CD4-positive, alpha-beta T cell treated with Interleukin-4 for 1 hour (primary cell): ENCODE measurements around the gene FZR1.

Source experiments
- DNase-seq, 2 donors: peaks; one replicate each; pipeline ENCODE4 v3.0.0-alpha.2; 2020 to 2022

Gene FZR1

DNA sequence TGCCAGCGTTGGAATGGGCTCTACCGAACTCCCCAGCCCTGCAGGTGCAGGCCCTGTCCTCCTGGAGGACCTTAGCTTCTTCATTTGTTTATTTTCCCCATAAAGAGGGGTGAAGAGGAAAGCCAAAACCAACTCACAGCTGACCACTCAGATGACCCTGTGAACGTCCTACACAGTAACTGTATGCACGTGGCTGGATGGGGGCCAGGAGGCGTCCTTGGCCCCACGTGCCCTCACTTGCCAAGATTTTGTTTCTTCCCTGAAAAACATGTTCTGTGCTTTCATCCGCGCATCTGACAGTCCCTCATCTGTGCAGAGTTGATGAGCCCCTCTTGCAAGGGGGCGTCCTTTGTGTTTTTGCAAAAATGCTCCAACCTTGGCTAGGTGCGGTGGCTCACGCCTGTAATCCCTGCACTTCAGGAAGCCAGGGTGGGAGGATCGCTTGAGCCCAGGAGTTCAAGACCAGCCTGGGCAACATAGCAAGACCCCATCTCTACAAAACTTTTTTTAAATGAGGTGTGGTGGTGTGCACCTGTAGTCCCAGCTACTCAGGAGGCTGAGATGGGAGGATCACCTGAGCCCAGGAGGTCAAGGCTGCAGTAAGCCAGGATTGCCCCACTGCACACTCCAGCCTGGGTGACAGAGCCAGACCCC, 27.6 kb downstream of the FZR1 start:
- DNase-seq = no peak

DNA sequence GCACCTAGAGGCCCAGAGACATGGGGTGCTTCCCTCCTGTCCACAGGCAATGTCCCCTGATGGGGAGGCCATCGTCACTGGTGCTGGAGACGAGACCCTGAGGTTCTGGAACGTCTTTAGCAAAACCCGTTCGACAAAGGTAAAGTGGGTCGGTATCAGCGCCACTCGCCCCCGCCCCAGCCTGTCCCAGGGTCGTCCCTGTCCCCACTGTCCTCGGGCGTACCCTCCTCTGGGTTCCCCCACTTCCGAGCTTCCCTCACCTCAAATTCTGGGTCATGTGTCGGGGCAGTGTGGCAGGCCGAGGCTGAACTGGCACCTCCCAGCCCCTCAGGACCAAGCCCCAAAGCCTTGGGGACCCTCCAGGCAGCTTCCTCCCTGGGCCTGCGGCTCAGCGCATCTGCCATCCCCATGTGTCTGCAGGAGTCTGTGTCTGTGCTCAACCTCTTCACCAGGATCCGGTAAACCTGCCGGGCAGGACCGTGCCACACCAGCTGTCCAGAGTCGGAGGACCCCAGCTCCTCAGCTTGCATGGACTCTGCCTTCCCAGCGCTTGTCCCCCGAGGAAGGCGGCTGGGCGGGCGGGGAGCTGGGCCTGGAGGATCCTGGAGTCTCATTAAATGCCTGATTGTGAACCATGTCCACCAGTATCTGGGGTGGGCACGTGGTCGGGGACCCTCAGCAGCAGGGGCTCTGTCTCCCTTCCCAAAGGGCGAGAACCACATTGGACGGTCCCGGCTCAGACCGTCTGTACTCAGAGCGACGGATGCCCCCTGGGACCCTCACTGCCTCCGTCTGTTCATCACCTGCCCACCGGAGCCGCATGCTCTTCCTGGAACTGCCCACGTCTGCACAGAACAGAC, 28.5 kb downstream of the FZR1 start:
- no peak for DNase-seq

DNA sequence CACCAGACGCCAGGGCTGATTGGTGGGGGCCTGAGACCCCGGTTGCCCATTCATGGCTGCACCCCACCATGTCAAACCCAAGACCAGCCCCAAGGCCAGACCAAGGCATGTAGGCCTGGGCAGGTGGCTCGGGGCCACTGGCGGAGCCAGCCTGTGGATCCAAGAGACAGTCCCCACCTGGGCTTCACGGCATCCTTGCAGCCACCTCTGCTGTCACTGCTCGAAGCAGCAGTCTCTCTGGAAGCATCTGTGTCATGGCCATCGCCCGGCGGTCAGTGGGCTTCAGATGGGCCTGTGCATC, 29.1 kb downstream of the FZR1 start:
- DNase-seq = no peak

DNA sequence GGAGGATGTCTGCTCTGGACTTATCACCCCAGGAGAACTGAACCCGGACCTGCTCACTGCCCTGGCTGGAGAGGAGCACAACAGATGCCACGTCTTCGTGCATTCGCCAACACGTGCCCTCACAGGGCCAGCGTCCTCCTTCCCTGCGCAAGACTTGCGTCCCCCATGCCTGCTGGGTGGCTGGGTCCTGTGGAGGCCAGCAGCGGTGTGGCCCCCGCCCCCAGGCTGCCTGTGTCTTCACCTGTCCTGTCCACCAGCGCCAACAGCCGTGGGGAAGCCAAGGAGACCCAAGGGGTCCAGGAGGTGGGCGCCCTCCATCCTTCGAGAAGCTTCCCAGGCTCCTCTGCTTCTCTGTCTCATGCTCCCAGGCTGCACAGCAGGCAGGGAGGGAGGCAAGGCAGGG, 29.5 kb downstream of the FZR1 start:
- DNase-seq = no peak

DNA sequence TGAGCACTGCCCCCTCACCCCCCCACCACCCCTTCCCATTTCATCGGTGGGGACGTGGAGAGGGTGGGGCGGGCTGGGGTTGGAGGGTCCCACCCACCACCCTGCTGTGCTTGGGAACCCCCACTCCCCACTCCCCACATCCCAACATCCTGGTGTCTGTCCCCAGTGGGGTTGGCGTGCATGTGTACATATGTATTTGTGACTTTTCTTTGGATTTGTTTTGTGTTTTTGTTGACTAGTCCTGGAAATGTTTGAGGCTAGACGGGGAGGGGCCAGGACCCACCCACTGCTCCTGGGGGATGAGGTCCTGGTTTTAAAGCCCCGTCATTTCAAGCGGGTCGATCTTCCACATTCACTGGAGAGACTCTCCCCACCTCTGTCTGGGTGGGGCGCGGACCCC, 29.9 kb downstream of the FZR1 start:
- DNase-seq = no peak

DNA sequence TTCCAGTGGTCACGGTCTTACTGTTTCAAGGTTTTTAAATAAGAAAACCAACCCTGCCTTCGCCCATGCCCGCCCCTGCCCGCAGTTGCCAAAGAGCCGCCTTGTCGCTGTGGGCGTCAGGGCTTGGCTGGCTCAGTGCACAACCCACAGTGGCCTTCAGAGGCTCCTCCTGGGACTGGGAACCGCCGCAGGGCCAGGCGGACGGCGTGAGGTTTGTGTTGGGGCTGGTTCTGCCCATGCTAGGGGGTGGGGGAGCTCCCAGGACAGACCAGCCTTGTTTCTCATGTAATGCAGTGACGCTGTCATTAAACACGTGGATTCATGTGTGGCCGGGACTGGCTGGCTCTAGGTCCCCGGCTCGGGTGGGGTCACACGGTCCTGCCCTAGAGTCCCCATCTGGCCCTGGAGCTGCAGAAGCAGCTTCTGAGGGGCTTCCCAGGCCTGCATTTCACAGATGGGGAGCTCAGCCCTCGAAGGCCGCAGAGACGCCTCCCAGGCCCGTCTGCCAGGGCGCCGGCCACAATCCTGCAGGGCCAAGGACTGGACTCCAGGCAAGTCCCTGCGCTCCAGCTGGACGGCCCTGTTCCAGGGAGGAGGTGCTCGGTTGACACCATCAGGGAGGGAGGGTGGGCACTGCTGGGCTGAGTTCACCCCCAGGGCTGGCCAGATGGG, 30.5 kb downstream of the FZR1 start:
- DNase-seq = no peak

DNA sequence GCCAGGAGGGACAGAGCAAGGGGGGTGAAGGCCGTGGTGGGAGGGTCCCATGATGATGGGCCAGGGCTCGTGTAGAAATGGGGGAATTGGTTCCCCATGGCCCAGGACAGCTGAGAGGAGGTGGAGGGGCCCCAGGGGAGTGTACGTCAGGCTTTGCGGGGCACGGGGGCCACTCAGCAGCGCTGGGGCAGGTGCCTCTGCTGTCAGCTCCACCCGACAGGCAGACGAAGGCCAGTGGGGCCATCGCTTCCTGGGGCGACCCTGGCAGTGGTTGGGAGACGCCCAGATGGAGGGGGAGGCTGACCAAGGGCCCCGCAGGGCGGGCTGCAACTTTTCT, 31.0 kb downstream of the FZR1 start:
- DNase-seq = no peak

DNA sequence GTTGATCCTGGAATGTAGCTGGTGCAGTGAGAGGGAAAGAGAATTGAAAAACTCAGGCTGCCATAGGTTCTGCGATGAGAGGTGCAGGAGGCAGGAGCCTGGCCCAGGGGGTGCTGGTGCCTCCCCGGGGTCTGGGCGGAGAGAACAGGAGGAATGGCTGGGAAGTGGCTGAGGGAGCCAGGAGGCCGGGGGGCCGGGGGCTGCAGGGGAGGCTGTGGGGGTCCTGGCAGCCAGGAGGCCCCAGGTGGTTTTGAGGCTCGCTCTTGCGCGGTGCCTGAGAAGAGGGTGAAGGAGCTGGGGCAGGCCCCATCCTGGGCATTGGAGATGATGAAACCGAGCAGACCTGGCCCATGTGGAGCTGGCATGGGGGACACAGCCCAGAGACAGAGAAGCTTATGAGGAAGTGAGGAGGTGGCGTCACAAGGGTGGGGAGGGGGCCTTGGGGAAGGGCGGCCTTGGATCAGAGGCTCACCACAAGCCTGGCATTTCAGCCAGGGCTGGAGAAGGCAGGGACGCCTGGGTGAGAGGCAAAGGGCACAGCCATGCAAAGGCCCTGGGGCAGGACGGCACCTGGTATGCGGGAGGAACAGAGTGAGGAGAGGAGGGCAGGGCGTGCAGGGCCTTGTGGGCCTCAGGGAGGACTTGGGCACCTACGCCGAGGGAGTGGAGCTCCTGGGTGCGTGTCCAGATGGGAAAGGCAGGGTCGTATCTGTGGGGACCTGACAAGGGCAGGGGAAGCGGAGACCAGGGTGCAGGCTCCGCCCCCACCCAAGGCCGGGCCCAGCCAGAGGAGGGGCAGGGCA, 31.5 kb downstream of the FZR1 start:
- no peak for DNase-seq

DNA sequence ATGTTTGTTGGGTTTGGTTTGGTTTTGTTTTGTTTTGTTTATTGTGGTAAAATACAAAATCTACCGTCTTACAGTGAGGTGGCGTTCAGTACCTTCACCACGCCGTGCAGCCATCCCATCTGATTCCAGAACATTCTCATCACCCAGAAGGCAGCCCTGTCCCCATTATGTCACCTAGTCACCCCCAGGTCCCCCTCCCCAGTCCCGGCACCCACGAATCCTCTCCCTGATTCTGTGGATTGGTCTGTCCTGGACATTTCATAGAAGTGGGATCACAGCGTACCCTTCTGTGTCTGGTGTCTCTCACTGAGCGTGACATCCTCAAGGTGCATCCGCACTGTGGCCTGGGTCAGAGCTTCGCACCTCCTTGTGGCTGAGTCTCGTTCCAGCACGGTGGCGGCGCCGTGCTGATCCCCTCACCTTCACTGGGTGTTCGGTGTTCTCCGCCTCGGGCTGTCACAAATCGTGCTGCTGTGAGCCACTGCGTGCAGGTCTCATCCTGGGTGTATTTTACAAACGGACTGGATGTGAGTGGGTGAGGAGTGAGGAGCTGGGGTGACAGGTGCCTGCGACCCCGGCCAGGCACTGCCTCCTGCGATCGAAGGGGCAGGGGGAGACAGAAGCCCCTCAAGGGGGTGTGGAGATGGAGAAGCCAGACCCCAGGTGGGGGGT, 32.3 kb downstream of the FZR1 start:
- DNase-seq = no peak

DNA sequence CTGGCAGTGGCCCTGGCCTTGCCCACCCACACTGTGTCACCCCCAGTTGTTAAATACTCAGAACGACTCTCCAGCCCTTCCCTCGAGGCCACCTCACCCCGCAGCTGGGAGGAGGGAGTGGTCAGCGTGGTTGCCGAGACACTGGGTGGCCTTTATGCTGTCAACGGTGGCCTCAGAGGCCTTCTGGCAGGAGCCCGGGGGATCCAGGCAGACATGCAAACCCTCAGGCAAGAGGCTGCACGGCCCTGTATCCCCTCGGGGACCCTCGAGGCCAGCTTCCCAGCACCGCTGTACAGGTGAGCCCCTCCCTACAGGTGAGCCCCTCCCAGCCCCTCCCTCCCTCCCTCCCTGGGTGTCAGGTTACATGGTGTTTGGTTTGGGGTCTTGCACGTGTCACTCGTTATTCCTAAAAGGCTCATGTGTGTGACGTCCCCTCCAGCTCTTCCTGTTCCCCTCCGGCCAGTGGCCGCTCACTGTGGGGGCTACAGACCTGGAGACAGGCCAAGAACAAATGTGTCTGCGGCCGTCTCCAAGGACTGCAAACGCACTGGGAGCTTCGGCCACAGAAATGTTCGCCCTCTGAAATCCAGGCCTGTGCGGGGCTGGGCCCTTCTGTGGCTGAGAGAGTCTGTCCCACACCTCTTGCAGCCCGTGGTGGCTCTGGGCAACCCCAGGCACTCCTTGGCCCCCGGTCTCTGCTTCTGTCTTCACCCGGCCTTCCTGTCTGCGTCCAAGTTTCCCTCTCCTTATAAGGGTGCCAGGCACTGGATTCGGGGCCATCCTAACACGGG, 33.0 kb downstream of the FZR1 start, which contains the start of gene TEKTIP1:
Gene TEKTIP1, plus strand, starts transcription at position 210 of the 791 bp plus-strand sequence. Its CDS starts 4 bp downstream, at position 214.
- no peak for DNase-seq

DNA sequence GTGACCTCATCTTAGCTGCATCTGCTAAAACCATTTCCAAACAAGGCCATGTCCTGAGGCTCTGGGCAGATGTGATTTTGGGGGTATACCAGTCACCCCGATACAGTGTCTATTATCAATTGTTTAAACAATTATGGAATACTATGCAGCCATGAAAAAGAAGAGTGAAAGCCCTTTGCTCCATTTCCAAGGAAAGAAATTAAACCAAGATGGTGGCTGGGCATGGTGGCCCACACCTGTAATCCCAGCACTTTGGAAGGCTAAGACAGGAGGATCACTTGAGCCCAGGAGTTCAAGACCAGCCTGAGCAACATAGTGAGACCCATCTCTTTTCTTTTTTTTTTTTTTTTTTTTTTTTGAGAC, 33.6 kb downstream of the FZR1 start:
- no peak for DNase-seq

DNA sequence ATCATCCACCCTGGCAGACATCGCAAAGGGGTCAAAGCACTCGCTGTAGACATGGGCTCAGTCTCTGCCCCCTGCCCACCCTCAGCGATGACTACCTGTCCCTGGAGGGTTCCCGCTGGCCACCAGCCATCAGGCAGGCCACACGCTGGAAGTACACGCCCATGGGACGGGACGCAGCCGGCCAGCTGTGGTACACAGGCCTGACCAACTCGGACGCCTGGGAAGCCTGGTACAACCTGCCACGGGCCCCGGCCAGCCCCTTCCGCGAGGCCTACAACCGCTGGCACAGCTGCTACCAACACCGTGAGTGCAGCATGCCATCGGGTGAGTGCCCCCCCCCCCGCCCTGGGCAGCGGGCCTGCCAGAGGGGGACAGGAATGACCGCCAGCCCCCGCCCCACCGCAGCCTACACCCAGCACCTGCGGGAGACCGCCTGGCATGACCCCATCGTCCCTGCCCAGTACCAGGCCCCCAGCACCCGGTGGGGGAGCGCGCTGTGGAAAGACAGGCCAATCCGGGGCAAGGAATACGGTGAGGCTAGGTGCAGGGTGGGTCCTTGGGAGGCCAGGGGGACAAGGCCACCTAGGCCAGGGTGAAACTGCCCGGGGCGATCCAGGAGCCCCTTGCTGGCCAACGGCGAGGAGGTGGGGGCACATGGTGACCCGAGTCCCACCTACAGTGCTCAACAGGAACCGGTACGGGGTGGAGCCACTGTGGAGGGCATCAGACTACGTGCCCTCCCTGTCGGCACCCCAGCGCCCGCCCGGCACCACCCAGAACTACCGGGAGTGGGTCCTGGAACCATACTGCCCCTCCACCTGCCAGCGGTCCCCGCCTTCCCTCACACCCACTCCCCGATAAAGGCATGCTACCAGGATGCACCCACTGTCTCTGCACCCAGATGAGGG, 37.3 kb downstream of the FZR1 start:
- DNase-seq = no peak

DNA sequence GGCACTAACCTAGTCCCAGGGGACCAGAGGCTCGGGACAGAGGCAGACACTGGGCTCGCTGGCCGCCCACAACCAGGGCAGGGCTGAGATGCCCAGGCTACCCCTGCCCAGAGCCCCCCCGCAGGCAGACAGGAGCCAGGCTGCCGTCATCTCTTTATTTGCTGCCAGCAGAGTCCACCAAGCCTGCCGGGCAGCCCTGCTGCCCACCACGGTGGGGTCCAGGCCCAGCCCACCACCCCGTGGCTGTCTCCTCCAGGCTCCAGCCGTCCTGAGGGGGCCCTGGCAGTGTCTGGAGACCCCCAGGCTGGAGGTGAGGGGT, 37.9 kb downstream of the FZR1 start:
- no peak for DNase-seq

DNA sequence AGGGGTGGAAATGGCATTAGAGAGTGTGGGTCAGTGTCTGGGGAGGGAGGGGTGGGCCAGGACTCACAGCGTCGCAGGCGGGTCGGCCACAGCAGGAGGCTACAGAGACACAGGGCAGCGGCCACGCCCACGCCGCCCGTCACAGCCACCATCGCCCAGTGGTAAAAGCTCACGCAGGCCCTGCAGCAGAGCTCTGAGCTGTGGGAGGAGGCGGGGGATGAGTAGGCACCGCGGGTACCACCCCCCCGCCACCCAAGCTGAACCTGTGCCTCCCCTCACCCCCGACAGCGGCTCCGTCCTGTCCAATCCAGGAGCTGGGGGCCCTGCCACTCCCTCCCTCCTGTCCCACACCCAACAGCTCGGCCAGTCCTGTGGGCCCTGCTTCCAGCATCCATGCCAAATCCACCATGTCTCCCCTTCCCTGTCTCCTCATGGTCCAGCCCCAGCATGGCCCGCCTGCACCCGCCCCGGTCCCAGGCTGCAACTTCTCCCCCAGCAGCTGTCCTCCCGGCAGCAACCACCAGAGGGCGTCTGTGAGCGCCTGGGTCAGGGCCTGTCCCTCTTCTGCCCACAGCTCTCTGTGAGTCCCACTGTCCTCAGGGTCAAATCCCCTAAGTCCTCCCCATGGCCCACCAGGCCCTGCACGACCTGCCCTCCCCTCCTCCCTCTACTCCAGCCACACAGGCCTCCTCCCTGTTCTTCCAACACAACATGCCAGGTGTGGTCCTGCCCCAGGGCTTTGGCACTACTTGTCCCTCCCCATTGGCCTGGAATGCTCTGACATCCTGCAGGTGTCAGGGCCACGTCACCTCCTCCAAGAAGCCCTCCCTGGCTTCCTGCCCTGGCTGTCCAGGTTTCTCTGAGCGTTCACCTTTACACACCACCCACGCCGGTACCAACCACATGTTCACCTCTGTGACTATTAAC, 38.9 kb downstream of the FZR1 start:
- DNase-seq = peak; percentile 72 to 78

DNA sequence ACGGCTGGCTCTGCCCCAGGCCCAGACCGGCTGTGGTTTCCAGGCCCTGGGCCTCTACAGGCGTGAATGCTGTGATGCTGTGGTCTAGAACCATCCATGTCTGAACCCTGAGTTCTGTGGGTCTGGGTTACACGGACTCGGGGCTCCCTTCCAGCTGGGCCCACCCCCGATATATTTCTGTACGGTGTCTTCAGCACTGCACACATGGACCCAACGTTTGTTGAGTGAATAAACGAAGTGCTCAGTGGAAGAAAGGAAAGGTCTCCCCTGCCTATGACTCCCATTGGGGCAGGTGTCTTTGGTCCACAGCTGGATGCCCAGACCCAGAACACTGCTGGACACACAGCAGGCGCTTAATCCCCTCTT, 39.5 kb downstream of the FZR1 start:
- DNase-seq = no peak

DNA sequence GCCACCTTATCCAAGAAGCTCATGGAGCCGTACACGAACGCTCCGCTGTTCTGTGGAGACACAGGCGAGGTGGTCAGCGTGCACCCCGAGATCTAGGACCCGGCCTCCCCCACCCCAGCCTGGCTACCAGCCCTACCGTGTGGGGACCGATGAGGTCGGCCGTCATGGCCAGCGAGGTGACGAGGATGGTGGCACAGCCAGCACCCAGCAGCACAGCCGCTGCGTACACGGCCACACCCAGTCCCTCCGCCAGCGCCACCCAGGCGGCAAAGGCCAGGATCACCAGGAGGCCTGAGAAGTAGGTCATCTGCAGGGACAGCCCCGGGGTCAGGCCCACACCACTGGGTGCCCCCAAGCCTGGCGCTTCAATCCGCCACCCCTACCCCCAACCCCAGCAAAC, 40.0 kb downstream of the FZR1 start:
- DNase-seq = no peak

DNA sequence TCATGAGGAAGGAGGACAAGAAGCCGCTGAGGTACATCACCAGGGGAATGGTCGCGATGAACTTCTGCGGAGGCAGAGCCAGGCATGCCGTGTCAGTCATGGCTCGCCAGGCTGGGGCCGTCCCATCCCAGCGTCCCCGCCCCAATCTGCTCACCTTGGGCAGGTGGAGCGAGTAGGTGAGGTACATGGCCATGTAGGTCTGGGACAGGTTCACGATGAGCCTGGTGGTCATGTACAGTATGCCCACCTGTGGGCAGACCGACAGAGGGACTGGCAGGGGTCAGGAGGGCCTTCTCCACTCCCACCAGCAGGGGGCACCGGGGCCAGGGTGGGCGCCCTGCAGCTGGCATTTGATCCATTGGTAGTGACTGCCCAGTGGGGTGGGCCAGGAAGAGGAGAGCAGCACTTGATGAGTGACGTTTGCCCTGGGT, 41.2 kb downstream of the FZR1 start:
- DNase-seq = peak in 1 of 2 donors; percentile 29

DNA sequence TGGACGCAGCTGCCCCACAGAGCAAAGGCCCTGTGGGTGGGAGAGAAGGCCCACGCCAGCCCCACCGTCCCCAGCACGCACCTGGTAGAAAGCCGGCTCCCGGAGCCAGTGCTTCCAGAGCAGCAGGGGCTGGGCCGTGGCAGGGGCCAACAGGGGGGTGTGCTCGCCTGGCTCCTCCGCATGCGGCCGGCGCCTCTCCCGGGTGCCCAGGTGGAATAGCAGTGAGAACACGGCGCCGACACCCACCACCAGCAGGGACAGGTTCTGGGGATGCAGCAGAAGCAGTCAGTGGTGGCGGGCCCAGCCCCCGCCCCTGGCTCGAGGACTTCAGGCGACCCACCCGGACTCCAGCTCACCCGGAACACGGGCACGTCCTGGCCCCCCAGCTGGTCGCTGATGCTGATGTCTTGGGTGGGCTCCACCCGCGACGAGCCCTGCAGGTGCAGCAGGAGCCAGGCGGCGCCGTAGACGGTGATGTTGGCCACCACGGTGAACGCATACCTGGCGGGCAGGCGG, 41.7 kb downstream of the FZR1 start:
- no peak for DNase-seq

DNA sequence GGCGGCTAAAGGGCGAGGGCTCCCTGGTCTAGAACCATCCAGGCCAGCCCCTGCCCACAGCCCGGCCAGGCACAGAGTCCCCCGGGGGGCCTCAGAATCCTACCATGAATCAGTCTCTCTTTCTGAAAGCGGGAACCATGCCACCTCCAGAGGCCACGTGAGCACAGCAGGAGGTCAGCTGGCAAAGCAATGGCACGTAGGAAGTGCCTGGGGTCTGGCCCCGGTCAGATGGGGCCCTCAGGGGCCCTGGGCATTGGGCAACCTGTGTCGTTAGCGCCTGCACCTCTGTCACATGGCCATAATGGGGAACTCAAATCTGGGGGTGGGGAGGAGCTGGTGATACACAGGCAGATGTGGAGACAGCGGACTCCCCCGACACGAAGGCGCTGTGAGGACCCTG, 42.5 kb downstream of the FZR1 start:
- peak in 1 of 2 donors; percentile 74 for DNase-seq

DNA sequence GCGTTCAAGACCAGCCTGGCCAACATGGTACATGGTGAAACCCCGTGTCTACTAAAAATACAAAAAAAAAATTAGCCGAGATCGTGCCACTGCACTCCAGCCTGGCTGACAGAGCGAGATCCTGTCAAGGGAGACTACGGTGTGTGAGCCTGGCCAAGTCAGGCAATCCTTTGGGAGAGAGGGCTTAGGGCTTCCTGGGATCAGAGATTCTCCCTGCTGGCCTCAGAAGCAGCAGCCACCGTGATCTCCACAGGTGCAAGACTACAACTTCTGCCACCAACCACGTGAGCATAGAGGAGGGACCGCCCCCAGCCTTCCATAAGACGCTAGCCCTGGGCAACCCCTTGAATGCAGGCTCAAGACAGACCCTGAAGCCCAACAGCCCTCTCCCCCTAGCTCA, 43.7 kb downstream of the FZR1 start:
- no peak for DNase-seq
